Glomerular endothelial cell (primary cell): Measurements from ENCODE around the gene MANBA. TPM values are rescaled to one million over a fixed set of nuclear protein-coding genes. Genes with fewer than 3 reads are reported as not detected.

Experiments used
- DNase-seq: peaks from one replicate; pipeline ENCODE4 v3.0.0-alpha.2; 2011; ENCODE audit warnings: low read depth, low spot score; ENCODE audit errors: extremely low read depth
- total RNA-seq: library from RNA; depleted of rRNA; stranded (reverse); fragments of >200 nt; gene quantifications from 2 replicates; pipeline ENCODE4 v1.2.3, GENCODE V29; 2015

MANBA gene
- 20.2 and 24.9 TPM in 2 replicates for total RNA-seq

DNA sequence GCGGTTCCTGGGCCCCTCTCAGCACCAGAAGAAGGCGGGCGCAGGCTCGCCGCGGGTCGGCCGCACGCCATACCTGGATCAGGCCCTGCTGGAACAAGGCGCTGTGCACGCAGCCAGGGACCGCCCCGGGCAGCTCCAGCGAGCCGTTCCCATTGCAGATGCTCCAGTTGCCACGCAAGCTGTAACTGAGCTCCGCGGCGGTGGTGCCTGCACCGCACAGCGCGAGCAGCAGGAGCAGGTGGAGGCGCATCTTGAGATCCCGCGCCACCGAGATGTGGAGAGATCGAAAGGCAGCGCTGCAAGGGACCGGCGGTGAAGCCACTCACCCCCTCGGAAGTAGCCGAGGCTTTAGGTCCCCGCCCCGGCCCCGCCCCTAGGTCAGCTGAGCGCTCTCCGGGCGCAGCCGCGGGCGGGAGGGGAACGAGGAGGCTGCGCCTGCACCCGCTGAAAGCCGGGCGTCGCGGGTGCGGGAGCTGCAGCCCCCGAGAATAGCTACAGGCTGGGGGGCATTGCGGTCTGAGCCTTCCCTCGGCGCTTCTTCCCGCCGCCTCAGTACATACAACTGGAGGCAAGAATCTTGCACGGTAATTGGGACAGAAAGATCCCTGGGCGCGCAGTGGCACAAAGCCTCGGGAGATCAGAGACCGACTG lies at the start of gene MANBA:
Gene MANBA (minus strand): TSS at position 324 of the 651 bp plus-strand sequence. CDS start 74 bp downstream, at position 250.
- no peak for DNase-seq

DNA sequence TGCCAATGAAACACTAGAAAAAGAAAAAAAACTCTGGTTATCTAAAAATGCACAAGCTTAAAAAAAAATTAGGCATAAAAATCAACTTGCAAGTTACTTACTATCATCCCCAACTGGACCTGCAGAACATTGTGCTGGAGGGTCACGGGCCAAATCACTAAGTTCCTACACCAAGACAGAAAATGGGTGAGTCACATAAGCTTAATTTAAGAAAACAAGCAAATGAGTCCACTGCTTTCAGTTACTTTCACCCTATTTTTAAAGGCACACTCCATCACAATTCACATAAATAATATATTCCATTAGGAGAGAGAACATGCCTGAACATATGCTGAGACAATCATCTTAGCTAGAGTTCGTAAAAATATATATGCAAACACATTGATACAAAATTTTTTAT lies 48.9 kb upstream of the MANBA start:
- DNase-seq, result no peak

DNA sequence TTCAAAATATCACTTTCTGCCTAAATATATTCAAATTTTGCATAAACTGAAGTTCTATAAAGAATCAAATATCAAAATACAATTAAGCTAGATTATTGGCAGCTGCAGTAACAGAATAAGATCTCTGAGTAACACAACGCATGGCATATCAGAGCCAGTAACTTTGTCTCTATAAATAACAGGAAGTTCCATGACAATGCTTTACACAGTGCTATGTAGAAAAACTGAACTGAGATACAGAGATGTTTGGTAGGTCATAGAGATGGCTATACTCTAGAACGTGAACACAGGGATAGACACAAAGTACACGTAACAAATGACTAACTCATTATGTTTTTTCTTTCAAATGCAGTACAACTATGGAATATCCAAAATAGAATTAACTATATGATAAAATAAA lies 48.4 kb upstream of the MANBA start:
- no peak for DNase-seq

DNA sequence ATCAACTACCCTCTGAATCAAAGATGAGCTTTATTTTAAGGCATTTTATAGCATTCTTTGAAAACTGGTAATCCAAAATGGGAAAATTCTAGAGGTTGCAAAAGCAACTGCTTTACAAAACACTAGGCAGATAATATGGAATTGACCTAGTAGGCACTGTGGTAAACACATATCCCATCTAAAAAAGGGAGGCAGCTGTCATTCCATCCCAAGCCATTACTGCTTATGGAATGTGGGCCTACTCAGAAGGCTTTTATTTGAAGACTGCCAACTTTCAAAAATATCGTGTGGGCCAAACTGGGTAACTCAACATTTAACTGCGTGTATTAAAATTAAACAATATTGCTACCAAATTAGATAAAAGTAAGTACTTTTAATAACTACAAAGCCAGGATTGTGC lies 47.2 kb upstream of the MANBA start:
- DNase-seq, result no peak

DNA sequence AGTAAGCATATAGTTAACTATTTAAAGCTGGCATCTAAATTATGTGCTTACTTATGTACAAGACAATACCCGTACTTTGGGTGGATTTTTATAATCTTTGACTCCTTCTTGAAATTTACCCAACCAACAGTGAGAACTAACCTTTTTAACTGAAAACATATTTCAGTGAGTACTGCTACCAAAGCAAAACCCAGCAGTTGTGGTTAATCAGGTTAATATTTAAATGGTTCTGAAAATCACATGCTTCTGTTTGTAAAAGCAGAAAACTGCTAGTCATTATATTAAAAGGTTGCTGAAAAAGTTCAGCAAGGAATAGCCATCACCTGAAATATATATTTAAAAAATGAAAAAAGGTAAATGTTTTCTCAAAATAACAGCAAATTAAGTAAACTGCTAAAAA lies 46.6 kb upstream of the MANBA start:
- no peak for DNase-seq

DNA sequence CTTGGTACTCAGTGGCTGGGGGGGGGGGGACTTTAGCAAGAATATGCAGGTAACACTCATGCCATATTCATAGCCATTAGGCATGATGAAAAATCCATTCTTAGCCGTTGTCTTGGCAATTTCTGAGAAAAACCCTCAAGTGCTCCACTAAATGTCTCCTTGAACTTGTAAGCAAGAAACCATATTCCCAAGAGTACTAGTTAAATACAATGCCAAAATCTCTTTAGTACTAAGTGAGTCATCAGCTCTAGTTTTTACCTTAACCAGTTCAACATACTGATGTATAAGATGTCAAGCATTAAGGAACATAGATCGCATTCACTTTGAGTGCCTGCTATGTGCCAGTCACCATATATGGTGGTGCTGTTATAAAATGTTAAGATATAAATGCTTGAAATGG lies 39.0 kb upstream of the MANBA start:
- no peak for DNase-seq

DNA sequence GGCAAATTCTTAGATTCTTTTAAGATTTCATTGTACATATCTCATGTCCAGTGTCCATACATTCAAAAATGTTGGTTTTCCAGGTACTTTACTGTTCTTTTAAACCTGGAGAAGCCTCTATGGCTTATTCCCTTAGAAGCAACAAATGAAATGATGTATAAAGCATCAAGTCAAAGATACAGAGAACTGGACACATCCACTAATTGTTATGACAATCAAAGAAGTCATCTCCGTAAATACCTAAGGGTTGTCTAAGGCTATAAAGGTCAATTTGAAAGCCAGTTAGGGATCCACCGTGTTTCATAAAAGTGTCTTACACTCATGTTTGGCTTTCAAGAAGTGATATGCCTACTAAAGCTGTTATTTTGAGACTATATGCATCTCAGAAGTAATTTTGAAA lies 34.2 kb upstream of the MANBA start:
- DNase-seq, result no peak

DNA sequence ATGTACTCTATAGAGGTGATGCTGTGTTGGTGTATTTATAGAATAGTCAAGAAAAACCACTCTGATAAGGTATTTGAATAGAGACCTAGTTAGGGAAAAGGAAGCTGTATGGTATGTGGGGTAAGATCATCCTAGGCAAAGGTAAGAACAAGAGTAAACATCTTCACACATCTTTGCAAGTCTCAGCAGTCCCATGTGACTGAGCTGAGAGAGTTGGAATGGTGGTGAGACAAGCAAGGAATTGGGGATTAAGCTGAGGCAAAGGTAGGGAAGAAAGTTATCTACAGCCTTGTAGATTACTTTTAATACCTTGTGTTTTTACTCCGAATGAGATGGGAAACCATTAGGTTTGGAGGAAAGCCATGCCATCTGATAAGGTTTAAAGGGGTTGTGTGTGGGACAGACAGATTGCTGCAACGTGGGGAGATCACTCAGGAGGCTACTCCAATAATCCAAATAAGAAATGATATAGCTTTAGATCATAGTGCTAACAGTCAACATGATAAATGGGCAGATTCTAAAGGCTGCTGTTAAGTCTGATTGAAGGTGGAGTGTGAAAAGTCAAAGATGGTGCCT lies 31.7 kb upstream of the MANBA start:
- no peak for DNase-seq

DNA sequence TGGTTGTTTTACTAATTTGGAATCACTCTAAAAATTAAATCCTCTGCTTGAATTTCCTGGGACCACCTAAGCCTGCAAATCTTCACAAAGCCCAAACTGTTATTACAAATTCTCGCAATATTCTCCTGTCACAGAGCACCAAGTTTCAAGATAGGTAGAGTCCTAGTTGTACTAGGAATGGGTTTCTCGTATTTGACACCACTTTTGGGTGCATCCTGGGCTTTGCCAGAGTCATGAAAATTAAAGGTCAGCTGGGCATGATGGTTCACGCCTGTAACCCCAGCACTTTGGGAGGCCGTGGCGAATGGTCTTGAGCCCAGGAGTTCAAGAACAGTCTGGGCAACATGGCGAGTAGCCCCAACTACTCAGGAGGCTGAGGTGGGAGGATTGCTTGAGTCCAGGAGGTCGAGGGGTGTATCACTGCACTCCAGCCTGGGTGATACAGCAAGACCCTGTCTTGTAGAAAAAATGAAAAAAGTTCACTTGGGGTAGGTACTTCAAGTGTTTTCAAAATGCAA lies 30.6 kb upstream of the MANBA start:
- no peak for DNase-seq

DNA sequence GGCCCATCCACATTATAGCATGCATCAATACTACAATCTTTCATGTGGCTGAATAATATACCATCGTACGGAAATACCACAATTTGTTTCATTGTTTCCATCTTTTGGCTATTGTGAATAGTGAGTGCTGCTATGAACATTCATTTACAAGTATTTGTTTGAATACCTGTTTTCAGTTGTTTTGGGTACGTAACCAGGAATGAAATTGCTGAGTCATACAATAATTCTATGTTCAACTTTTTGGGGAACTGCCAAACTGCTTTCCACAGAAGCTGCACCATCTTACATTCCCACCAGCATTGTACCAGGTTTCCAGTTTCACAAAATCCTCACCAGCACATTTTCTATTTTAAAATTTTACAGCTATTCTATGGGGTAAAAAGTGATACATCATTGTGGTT lies 28.5 kb upstream of the MANBA start:
- no peak for DNase-seq

DNA sequence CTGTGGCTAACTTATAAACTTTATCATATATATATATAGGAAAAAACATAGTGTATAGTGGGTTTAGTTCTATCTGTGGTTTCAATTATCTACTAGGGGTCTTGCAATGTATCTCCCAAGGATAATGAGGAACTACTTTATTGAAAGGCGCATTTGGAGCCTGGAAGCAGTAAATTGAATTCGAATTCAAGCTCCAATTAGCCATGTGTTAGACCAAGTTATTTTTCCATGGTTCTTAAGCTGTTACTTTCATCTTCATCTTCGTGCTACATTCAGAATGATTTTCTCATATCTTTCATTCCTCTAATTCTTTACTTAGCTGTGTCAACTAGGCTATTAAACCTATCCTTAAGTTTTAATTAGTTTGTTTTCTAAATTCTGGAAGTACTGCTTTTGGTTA lies 27.2 kb upstream of the MANBA start:
- DNase-seq, result no peak

DNA sequence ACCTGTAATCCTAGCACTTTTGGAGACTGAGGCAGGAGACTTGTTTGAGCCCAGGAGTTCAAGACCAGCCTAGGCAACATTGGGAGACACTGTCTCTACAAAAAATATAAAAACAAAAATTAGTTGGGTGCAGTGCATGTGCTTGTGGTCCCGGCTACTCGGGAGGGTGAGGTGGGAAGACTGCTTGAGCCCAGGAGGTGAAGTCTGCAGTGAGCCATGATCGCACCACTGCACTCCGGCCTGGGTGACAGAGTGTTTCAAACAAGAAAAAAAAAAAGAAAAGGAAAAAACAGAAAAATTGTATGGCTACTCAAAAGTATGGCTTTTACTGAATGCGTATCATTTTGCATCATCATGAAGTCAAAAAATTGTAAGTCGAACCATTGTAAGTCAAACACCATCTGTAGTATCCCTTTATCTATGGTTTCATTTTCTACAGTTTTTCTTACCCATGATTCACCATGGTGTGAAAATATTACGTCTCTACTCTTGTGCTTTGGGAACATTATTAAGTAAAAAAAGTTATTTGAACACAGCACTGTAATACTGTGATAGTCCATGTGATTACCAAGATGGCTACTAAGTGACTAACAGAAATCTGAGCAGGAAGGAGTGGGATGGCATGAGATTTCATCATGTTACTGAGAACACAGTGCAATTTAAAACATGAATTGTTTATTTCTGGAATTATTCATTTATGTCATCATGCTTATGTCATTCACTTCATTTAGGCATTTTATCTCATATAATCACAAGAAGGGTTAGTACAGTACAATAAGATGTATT lies 26.5 kb upstream of the MANBA start:
- DNase-seq, result no peak

DNA sequence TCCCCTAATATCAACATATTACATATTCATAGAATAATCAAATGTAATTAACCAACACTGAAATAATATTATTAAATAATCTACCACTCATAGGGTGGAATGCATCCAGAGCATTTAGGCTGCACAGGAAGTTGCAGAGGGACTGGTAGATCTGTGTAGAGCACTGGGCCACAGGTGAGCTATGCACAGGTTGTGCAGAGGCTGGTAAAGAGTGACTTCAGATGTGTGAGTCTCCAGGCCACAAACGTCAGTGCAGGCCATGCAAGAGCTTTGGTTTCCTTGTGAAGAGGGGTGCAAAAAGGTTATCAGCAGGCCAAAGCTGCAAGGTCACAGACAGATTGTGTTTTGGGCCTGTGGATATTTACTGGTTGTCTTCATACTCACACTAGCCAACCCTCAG lies 25.5 kb upstream of the MANBA start:
- no peak for DNase-seq

DNA sequence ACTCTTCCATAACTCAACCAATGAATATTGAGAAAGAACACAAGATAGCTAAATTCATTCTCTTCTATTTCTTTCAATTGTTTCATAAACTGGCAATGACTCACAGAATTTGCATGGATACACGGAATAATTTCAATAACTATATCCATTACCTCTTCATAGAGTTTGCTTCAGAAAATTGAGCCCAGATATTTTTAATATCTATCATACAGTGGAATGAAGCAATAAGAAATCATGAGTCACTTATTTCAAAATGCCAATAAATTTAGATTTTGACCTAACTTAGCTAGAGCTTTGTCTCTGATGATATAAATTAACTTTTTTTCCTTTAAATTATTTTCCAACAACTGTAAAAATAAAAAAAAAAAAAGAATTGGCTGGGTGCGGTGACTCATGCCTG lies 22.2 kb upstream of the MANBA start:
- no peak for DNase-seq

DNA sequence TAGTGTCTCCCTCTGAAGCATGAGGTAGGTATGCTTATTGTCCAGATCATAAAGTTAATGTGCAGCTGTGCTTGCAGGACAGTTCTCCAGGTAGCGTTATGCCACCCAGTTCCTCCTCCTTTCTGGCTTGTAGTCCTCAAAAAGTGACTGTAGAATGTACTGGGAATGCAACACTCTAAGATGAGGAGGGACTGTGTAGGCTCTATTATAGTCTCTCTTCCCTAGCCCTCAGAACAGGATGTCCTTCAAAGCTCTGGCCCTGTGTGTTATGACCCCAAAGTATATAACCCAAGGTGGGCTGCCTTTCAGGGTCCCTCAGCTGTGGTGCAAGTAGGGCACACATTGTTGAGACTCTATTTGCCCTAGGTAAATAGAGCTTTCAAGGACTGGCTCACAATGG lies 20.8 kb upstream of the MANBA start:
- no peak for DNase-seq

DNA sequence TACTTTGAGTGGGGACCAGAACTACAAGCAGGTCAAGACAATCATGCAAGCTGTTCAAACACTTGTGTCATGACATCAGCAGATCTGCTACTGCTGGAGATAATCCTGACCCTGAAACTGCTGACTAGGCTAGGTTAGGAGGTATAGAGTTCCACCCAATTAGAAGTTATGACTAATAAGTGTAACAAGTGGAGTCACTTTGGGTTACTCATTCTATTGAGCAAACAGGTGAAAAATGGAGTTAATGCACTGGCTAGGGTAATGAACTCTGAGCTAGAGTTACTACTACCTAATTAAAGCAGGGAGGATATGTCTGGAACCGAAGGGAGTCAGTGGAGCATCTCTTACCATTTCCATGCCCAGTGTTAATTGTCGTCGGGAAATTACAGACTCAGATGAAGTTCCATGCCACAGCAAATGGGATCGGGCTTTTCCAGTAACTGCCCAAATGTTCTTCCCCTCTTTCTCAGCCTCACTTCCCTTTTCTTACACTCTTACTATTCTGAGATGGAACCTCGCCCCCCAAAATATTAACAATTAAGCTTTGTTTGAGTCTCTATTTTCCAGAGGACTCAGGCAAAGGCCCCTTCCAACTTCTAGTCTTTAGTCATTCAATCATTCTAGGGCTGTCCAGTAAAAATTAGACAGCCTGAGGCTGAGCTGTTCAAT lies 19.8 kb upstream of the MANBA start:
- DNase-seq, result no peak

DNA sequence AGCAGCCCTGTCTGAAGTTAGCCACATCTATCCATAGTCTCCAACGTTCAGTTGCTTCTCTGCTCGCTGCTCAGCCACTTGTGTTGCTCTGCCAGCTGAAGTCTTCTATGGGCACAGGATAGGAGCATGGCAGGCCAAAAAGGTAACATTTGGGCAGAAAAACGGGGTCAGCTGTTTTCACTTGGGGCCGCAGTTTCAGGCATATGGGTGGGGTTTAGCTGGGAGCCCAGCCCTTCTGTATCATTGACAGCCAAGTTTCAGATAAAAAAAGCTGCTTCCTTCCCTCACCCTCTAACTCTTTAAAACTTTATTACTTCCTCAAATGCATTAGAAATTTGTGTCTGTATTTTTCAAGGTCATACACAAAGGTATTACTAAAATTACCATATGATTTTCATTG lies 18.4 kb upstream of the MANBA start:
- no peak for DNase-seq

DNA sequence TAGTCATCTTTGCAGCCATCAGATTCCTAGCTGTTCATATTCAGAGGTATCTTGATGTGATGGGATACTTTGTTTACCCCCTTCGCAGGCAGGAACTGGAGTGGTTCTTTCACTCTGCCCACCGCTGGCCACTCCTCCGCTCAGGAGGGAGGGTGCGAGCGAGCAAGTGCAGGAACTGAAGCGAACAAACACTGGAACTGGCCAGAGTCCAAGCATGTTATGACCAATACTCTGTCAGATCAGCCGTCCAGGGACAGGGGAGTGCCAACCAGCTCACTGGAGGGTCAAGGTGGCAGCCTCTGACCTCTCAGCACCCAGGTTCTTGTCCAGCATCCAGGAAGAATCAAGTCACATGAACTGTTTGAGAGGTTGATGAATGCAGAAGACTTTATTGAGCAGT lies 18.0 kb upstream of the MANBA start:
- DNase-seq, result no peak

DNA sequence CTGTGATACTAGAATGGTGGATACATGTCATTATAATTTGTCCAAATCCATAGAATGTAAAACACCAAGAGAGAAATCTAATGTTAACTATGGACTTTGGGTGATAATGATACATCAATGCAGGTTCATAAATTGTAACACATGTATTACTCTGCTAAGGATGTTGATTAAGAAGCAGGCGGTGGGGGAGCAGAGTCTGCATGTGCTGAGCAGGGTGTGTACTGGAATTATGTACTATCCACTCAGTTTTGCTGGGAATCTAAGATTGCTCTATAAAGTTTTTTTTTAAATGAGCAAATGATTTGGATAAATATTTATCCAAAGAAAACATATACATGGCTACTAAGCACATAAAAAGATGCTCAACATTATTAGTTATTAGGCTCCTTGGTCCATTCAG lies 15.0 kb upstream of the MANBA start:
- no peak for DNase-seq

DNA sequence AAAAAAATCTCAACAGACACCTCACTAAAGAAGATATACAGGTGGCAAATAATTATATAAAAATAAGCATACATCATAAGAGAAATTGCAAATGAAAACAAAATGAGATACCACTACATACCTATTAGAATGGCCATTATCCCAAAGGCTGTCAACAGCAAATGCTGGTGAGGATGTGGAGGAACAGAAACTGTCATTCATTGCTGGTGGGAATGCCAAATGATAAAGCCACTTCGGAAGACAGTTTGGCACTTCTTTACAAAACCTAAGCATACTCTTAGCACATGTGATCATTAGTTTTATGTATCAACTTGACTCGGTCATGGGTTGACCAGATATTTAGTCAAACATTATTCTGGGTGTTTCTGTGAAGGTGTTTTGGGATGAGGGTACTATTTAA lies 13.5 kb upstream of the MANBA start:
- DNase-seq, result no peak

DNA sequence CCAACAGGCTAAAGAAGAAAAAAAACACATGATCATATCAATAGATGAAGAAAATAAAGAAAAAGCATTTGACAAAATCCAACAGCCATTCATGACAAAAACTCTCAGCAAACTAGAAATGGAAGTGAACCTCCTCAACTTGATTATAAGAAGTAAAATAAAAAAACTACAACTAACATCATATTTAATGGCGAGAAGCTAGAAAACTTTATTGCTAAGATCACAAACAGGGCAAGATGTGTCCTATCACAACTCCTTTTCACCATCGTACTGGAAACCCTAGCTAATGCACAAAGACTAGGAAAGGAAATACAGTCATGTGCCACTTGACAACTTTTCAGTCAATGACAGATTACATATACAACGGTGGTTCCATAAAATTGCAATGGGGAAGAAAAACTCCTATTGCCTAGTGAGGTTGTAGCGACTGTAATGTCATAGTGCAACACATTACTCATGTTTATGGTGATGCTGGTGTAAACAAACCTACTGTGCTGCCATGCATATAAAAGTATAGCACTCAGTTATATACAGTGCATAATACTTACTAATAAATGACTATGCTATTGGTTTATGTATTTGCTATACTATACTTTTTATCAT lies 12.1 kb upstream of the MANBA start:
- no peak for DNase-seq
